GM12878 (cell line): ENCODE results near the gene VMP1. TPM values are rescaled to one million over a fixed set of nuclear protein-coding genes. Genes with fewer than 3 reads are reported as not detected.

Experiments
- ATAC-seq: fragments of 200-7000 bp; cut with Tn5 transposase; 3 replicates; pipeline ENCODE4 v1.9.1; 2020; ENCODE audit warnings: mild to moderate bottlenecking, moderate library complexity
- BruUV-seq: library from RNA; stranded (reverse); fragments of 400-500 nt; replicated peaks from 2 replicates; lab custom pipeline; 2021; lab: Mats Ljungman, UMichigan
- CTCF ChIA-PET: fragments of 300-600 bp; sonication (Branson Sonifier 250); formaldehyde crosslinking; extraction: SDS; loops from one replicate; lab custom pipeline; 2021; ENCODE audit warnings: inconsistent platforms; lab: Yijun Ruan, JAX
- POLR2A ChIA-PET: fragments of 350-600 bp; formaldehyde crosslinking; extraction: SDS; loops from one replicate; lab custom pipeline; 2021; ENCODE audit warnings: inconsistent platforms; lab: Charles Lee
- RAD21 ChIA-PET: fragments of 300-600 bp; sonication (Branson Sonifier 250); formaldehyde crosslinking; loops from one replicate; lab custom pipeline; 2023; ENCODE audit warnings: antibody characterized with exemption; ENCODE audit not compliant: unreplicated experiment; lab: Charles Lee
- SMC1A ChIA-PET: fragments of 300-600 bp; sonication (Branson Sonifier 250); formaldehyde crosslinking; loops from one replicate; lab custom pipeline; 2023; ENCODE audit not compliant: unreplicated experiment, uncharacterized antibody; lab: Charles Lee
- DNase-seq: peaks from one replicate; pipeline ENCODE4 v3.0.0-alpha.2; 2011; ENCODE audit warnings: low read depth, low spot score
- FAIRE-seq: peaks from 3 replicates; lab custom pipeline; 2011; peaks lifted over from hg19 to GRCh38; lab: Jason Lieb, UNC
- H2AFZ ChIP-seq: 2 replicates; pipeline ENCODE4 v1.6.0; 2011; ENCODE audit warnings: low read depth, low read length, control low read depth; ENCODE audit not compliant: control insufficient read depth
- H3K27ac ChIP-seq: 2 replicates; pipeline ENCODE4 v1.5.1; 2011; ENCODE audit warnings: control low read depth; ENCODE audit not compliant: control insufficient read depth, insufficient read depth
- H3K27me3 ChIP-seq, 2 experiments: replicated peaks in 1 of 2; 2 replicates each; pipeline versions ENCODE4 v1.6.0 to v1.6.1; 2011; ENCODE audit warnings: low read length in 1 of 2; ENCODE audit not compliant: control insufficient read depth in 2 of 2, insufficient read depth in 2 of 2
- H3K36me3 ChIP-seq, 2 experiments: 2 replicates each; pipeline ENCODE4 v1.5.1; 2011; ENCODE audit warnings: low read length in 1 of 2; ENCODE audit not compliant: control insufficient read depth in 2 of 2, insufficient read depth in 2 of 2
- H3K4me1 ChIP-seq: 2 replicates; pipeline ENCODE4 v1.6.1; 2011; ENCODE audit warnings: mild to moderate bottlenecking, low read length, moderate library complexity, mixed read lengths; ENCODE audit not compliant: control insufficient read depth, insufficient read depth
- H3K4me2 ChIP-seq: 2 replicates; pipeline ENCODE4 v1.6.0; 2011; ENCODE audit warnings: control low read depth; ENCODE audit not compliant: control insufficient read depth, insufficient read depth
- H3K4me3 ChIP-seq: fragments of 200-600 bp; sonication (generic); 2 replicates; pipeline ENCODE4 v1.5.1; 2016
- H3K79me2 ChIP-seq: 2 replicates; pipeline ENCODE4 v1.6.0; 2011; ENCODE audit warnings: low read length; ENCODE audit not compliant: control insufficient read depth, insufficient read depth
- H3K9ac ChIP-seq: 2 replicates; pipeline ENCODE4 v1.8.0; 2011; ENCODE audit warnings: low read length, control low read depth, mixed read lengths; ENCODE audit not compliant: control insufficient read depth, insufficient read depth
- H3K9me3 ChIP-seq: replicated peaks from 3 replicates; pipeline ENCODE4 v1.5.1; 2011; ENCODE audit warnings: mild to moderate bottlenecking, low read length; ENCODE audit not compliant: control insufficient read depth, insufficient read depth
- H4K20me1 ChIP-seq: 2 replicates; pipeline ENCODE4 v1.6.0; 2011; ENCODE audit not compliant: control insufficient read depth, insufficient read depth
- BACH1 ChIP-seq: fragments of 450-650 bp; IDR thresholded peaks from 2 replicates; pipeline ENCODE4 v1.6.1; 2017; ENCODE audit warnings: mild to moderate bottlenecking, borderline replicate concordance
- KAT2A ChIP-seq: conservative IDR thresholded peaks from 2 replicates; pipeline ENCODE4 v1.6.1; 2011; ENCODE audit warnings: low read depth, low read length; ENCODE audit not compliant: control insufficient read depth
- SP1 ChIP-seq: IDR thresholded peaks from one replicate; pipeline ENCODE4 v1.6.1; 2011; ENCODE audit warnings: low read depth, low read length
- WGBS: methylation state at CpG from one replicate; pipeline ENCODE4 v1.1.6; 2016; ENCODE audit warnings: low lambda C conversion rate; ENCODE audit not compliant: insufficient replicate concordance, insufficient coverage; ENCODE audit errors: missing lambda C conversion rate; 5-methylcytosine and 5-hydroxymethylcytosine counted together
- in situ Hi-C: fragments of 300-500 bp; cut with MboI; formaldehyde crosslinking; loops from 9 replicates; pipeline ENCODE4 v1.14.3; 2018; ENCODE audit warnings: mixed read lengths
- intact Hi-C: fragments of 100-400 bp; cut with micrococcal nuclease; formaldehyde crosslinking; loops from one replicate; pipeline ENCODE4 v1.14.2; 2022; ENCODE audit not compliant: unreplicated experiment
- polyA plus RNA-seq, 11 experiments: library from polyadenylated mRNA; depleted of rRNA in 4 of 11; unstranded in 6 of 11; stranded (reverse) in 5 of 11; fragments of >200 nt; fragmentation: Nextera tagmentation in 4 of 11; fragmentation: Illumina TruSeq in 1 of 11; extraction: Ambion mirVana in 4 of 11; extraction: Trizol in 1 of 11; gene quantifications; 1 replicate in 1 of 11; 2 replicates in 10 of 11; pipeline versions ENCODE4 v1.2.1 to v1.2.3, GENCODE V29; 2011 to 2016; ENCODE audit warnings: inconsistent platforms in 2 of 11, missing spikeins in 2 of 11, low read depth in 1 of 11
- total RNA-seq, 4 experiments: library from RNA; depleted of rRNA in 3 of 4; stranded (reverse); fragments of >200 nt in 3 of 4; fragmentation: Illumina TruSeq in 1 of 4; extraction: Trizol in 1 of 4; gene quantifications; 2 replicates each; pipeline versions ENCODE4 v1.2.1 to v1.2.3, GENCODE V29; 2013 to 2021
- TF ChIP-seq, protein P1 (sequence below): fragments of 450-650 bp; IDR thresholded peaks from 2 replicates; pipeline ENCODE4 v1.6.1; 2017; ENCODE audit warnings: borderline replicate concordance
- TF ChIP-seq, protein P2 (sequence below): fragments of 450-650 bp; formaldehyde crosslinking; IDR thresholded peaks from 2 replicates; pipeline ENCODE4 v1.4.0; 2020; ENCODE audit warnings: mild to moderate bottlenecking, moderate library complexity
- TF ChIP-seq, protein P3 (sequence below): IDR thresholded peaks from 2 replicates; pipeline ENCODE4 v1.6.1; 2011; ENCODE audit warnings: borderline replicate concordance, low read depth, mild to moderate bottlenecking, moderate library complexity, low read length; ENCODE audit not compliant: insufficient read depth, poor library complexity, severe bottlenecking

The VMP1 gene
- total and polyA plus RNA-seq, 10 of the 15 experiments (the other 5 are each of a cell fraction or from before 2014, with no cell fraction given) = 88.4 to 199 (median 132) TPM

DNA sequence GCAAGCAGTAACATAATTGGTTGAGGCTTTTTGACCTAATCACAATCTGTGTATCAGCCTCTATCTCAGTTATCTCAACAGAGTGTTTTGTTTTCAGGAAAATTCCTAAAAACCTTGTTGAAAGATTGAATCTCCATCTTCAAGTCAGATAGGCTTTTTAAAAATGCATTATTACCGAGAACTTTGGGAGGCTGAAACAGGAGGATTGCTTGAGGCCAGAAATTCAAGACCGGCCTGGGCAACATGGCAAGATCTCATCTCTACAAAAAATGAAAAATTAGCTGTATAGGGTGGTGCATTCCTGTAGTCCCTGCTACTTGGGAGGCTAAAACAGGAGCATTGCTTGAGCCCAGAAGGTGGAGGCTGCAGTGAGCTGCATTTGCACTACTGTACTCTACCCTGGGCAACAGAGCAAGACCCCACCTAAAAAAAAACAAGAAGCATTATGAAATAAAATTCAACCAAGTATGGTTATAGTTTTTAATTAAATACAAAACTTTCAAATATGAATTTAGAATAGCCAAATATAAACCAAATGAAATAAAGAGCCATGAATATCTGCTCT, 68.4 kb downstream of the VMP1 start:
- no peak for FAIRE-seq
- H3K79me2 ChIP-seq = no peaks in the 10 kb centered on the region
- CTCF ChIA-PET = interaction anchor here (5.2 kb wide), 1 partner anchor 22 kb away, joined by 30 read pairs; no protein-coding TSS in a partner anchor

DNA sequence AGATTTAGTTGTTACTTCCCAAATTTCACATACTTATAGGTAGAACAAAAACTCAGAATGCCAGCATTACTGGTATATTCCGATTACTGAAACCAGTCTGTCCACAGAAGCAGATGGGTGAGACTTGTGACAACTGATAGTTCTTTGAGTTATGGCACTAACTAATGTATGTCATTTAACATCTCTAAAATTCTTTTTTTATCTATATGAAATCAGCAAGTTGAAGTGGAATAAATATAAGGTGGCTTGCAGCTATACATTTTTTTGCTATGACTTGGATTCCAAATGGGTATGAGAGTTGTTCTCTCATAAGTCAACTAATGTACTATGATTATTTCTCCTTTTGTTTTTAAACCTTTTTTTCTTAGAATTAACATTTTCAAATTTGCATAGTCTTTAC, 69.1 kb downstream of the VMP1 start:
- H3K4me1 ChIP-seq = peaks cover 6% of the 10 kb centered on the region
- TF ChIP-seq KAT2A (no peak), BACH1 (no peak), SP1 (no peak)
- TF ChIP-seq, protein P1, sequence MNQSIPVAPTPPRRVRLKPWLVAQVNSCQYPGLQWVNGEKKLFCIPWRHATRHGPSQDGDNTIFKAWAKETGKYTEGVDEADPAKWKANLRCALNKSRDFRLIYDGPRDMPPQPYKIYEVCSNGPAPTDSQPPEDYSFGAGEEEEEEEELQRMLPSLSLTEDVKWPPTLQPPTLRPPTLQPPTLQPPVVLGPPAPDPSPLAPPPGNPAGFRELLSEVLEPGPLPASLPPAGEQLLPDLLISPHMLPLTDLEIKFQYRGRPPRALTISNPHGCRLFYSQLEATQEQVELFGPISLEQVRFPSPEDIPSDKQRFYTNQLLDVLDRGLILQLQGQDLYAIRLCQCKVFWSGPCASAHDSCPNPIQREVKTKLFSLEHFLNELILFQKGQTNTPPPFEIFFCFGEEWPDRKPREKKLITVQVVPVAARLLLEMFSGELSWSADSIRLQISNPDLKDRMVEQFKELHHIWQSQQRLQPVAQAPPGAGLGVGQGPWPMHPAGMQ = no peak
- TF ChIP-seq, protein P2, sequence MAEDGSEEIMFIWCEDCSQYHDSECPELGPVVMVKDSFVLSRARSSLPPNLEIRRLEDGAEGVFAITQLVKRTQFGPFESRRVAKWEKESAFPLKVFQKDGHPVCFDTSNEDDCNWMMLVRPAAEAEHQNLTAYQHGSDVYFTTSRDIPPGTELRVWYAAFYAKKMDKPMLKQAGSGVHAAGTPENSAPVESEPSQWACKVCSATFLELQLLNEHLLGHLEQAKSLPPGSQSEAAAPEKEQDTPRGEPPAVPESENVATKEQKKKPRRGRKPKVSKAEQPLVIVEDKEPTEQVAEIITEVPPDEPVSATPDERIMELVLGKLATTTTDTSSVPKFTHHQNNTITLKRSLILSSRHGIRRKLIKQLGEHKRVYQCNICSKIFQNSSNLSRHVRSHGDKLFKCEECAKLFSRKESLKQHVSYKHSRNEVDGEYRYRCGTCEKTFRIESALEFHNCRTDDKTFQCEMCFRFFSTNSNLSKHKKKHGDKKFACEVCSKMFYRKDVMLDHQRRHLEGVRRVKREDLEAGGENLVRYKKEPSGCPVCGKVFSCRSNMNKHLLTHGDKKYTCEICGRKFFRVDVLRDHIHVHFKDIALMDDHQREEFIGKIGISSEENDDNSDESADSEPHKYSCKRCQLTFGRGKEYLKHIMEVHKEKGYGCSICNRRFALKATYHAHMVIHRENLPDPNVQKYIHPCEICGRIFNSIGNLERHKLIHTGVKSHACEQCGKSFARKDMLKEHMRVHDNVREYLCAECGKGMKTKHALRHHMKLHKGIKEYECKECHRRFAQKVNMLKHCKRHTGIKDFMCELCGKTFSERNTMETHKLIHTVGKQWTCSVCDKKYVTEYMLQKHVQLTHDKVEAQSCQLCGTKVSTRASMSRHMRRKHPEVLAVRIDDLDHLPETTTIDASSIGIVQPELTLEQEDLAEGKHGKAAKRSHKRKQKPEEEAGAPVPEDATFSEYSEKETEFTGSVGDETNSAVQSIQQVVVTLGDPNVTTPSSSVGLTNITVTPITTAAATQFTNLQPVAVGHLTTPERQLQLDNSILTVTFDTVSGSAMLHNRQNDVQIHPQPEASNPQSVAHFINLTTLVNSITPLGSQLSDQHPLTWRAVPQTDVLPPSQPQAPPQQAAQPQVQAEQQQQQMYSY (CRISPR knock-in tag) = no peak

More for the DNA sequence above, 68.4 kb downstream of the VMP1 start:
- in situ Hi-C loops = no loop called here
- Histone ChIP-seq H3K36me3 (peaks cover 0 to 1% of the 10 kb centered on the region in 2 experiments; a peak in 3 of 4 replicates), H2AFZ (no peak overlapping the region), H3K4me3 (no peak overlapping the region), H4K20me1 (no peaks in the 10 kb centered on the region), H3K27ac (no peak overlapping the region), H3K9ac (no peak overlapping the region), H3K27me3 (no peaks in the 10 kb centered on the region), H3K9me3 (no peaks in the 10 kb centered on the region), H3K4me2 (no peak overlapping the region), H3K4me1 (peaks cover 6% of the 10 kb centered on the region)
- ATAC-seq (no peak), DNase-seq (no peak)
- no TSS peak for BruUV-seq
- 100% methylated on average over 2 of the region's 2 CpGs for WGBS
- TF ChIP-seq, protein P3, sequence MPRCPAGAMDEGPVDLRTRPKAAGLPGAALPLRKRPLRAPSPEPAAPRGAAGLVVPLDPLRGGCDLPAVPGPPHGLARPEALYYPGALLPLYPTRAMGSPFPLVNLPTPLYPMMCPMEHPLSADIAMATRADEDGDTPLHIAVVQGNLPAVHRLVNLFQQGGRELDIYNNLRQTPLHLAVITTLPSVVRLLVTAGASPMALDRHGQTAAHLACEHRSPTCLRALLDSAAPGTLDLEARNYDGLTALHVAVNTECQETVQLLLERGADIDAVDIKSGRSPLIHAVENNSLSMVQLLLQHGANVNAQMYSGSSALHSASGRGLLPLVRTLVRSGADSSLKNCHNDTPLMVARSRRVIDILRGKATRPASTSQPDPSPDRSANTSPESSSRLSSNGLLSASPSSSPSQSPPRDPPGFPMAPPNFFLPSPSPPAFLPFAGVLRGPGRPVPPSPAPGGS = no peak
- ChIA-PET SMC1A (interaction anchor here (1.6 to 4.3 kb wide), 2 partner anchors 9 to 83 kb away, joined by 5 to 21 read pairs; no protein-coding TSS in a partner anchor), POLR2A (no interaction called here), RAD21 (interaction anchor here (0.6 kb wide), 1 partner anchor 18 kb away, joined by 3 read pairs; no protein-coding TSS in a partner anchor)
- intact Hi-C loops = no loop called here

More for the DNA sequence above, 69.1 kb downstream of the VMP1 start:
- Histone ChIP-seq H4K20me1 (no peaks in the 10 kb centered on the region), H3K4me2 (no peak overlapping the region), H3K27me3 (no peaks in the 10 kb centered on the region), H2AFZ (no peak overlapping the region), H3K9ac (no peak overlapping the region), H3K9me3 (no peaks in the 10 kb centered on the region), H3K79me2 (no peaks in the 10 kb centered on the region), H3K27ac (no peak overlapping the region), H3K36me3 (peaks cover 0 to 1% of the 10 kb centered on the region in 2 experiments; a peak in 3 of 4 replicates), H3K4me3 (no peak overlapping the region)
- BruUV-seq = no TSS peak
- ChIA-PET RAD21 (interaction anchor here (0.6 kb wide), 1 partner anchor 19 kb away, joined by 3 read pairs; no protein-coding TSS in a partner anchor), CTCF (interaction anchor here (5.2 kb wide), 1 partner anchor 23 kb away, joined by 30 read pairs; no protein-coding TSS in a partner anchor), POLR2A (interaction anchor here (0.6 kb wide), 1 partner anchor 18 kb away, joined by 3 read pairs; no protein-coding TSS in a partner anchor), SMC1A (interaction anchor here (0.6 to 4.3 kb wide), 4 partner anchors 9 to 83 kb away, joined by 3 to 21 read pairs (median 5); no protein-coding TSS in a partner anchor)
- ATAC-seq (no peak), FAIRE-seq (no peak), DNase-seq (no peak)
- in situ Hi-C loops = no loop called here
- whole genome bisulfite sequencing = 96% methylated on average over 1 of the region's 1 CpG
- intact Hi-C loops = no loop called here
